ENCODE data around the gene NCKAP5. TPM values are rescaled to one million over a fixed set of nuclear protein-coding genes. Genes with fewer than 3 reads are reported as not detected.

NCKAP5 gene
- total RNA-seq, 4 donors from 2014 or later = 0.55 to 6.6 (median 3.3) TPM; not detected in 1

- intact Hi-C loops (cut with DNase I; ENCODE audit: low total_unique reads) = no loop called here
- no peaks in the 10 kb centered on the region for H3K36me3 ChIP-seq
- no peaks in the 10 kb centered on the region for H3K27me3 ChIP-seq
- H3K4me1 ChIP-seq = no peaks in the 10 kb centered on the region
- TF ChIP-seq CTCF (IDR thresholded peaks at IDR 0.05) = no peak
- no peak for TF ChIP-seq POLR2A (IDR thresholded peaks at IDR 0.05)
- H3K4me3 ChIP-seq = no peak overlapping the region
- no peak for DNase-seq
- no peaks in the 10 kb centered on the region for H3K9me3 ChIP-seq
- no peak overlapping the region for H3K27ac ChIP-seq
Observed at GRCh38 chr2:132830321-132830827, 737.9 kb downstream of the NCKAP5 start.

GRCh38 chr2:132825601-132826000 is 742.7 kb downstream of the NCKAP5 start:
- Histone ChIP-seq H3K36me3 (no peaks in the 10 kb centered on the region), H3K4me3 (no peak overlapping the region), H3K9me3 (no peaks in the 10 kb centered on the region), H3K27me3 (no peaks in the 10 kb centered on the region), H3K27ac (no peak overlapping the region), H3K4me1 (no peaks in the 10 kb centered on the region)
- intact Hi-C loops (cut with DNase I; ENCODE audit: low total_unique reads) = no loop called here
- TF ChIP-seq POLR2A (IDR thresholded peaks at IDR 0.05) (no peak), CTCF (IDR thresholded peaks at IDR 0.05) (no peak)
- DNase-seq = no peak

- Histone ChIP-seq H3K27ac (no peak overlapping the region), H3K4me3 (no peak overlapping the region), H3K36me3 (no peaks in the 10 kb centered on the region), H3K9me3 (no peaks in the 10 kb centered on the region), H3K27me3 (no peaks in the 10 kb centered on the region), H3K4me1 (no peaks in the 10 kb centered on the region)
- DNase-seq = no peak
- no peak for TF ChIP-seq CTCF (IDR thresholded peaks at IDR 0.05)
- no peak for TF ChIP-seq POLR2A (IDR thresholded peaks at IDR 0.05)
- intact Hi-C loops (cut with DNase I; ENCODE audit: low total_unique reads) = no loop called here
Observed at GRCh38 chr2:132824716-132825115, 743.5 kb downstream of the NCKAP5 start.

GRCh38 chr2:132816234-132816633 is 752.0 kb downstream of the NCKAP5 start:
- Histone ChIP-seq H3K4me1 (no peaks in the 10 kb centered on the region), H3K27me3 (no peaks in the 10 kb centered on the region), H3K4me3 (no peak overlapping the region), H3K27ac (no peak overlapping the region), H3K9me3 (no peaks in the 10 kb centered on the region), H3K36me3 (no peaks in the 10 kb centered on the region)
- TF ChIP-seq CTCF (IDR thresholded peaks at IDR 0.05) (no peak), POLR2A (IDR thresholded peaks at IDR 0.05) (no peak)
- DNase-seq = no peak
- intact Hi-C loops (cut with DNase I; ENCODE audit: low total_unique reads) = no loop called here

GRCh38 chr2:132815516-132815915 is 752.7 kb downstream of the NCKAP5 start:
- no peak overlapping the region for H3K27ac ChIP-seq
- no peak for DNase-seq
- no peaks in the 10 kb centered on the region for H3K9me3 ChIP-seq
- H3K4me1 ChIP-seq = no peaks in the 10 kb centered on the region
- no peaks in the 10 kb centered on the region for H3K36me3 ChIP-seq
- TF ChIP-seq CTCF (IDR thresholded peaks at IDR 0.05) = no peak
- no peak for TF ChIP-seq POLR2A (IDR thresholded peaks at IDR 0.05)
- no peak overlapping the region for H3K4me3 ChIP-seq
- no peaks in the 10 kb centered on the region for H3K27me3 ChIP-seq
- intact Hi-C loops (cut with DNase I; ENCODE audit: low total_unique reads) = no loop called here
